ENCODE measurements around the gene LMNTD2. TPM values are rescaled to one million over a fixed set of nuclear protein-coding genes. Genes with fewer than 3 reads are reported as not detected.

Gene LMNTD2
- total and polyA plus RNA-seq, 2 of the 13 experiments (the other 11 are each of a cell fraction or from before 2014, with no cell fraction given): 1.1 to 3.1 TPM

- TF ChIP-seq, protein P1, sequence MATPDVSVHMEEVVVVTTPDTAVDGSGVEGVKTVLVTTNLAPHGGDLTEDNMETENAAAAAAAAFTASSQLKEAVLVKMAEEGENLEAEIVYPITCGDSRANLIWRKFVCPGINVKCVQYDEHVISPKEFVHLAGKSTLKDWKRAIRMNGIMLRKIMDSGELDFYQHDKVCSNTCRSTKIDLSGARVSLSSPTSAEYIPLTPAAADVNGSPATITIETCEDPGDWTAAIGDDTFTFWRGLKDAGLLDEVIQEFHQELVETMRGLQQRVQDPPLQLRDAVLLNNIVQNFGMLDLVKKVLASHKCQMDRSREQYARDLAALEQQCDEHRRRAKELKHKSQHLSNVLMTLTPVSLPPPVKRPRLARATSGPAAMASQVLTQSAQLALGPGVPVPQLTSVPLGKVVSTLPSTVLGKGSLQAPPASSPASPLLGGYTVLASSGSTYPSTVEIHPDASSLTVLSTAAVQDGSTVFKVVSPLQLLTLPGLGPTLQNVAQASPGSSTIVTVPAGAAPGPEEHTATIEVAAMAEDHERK (CRISPR knock-in tag; IDR thresholded peaks at IDR 0.05; ENCODE audit: low read depth): 0 out of 2 replicates have a peak, but pooled peaks have one; percentile 31
- TF ChIP-seq MAF1 (CRISPR knock-in tag; IDR thresholded peaks at IDR 0.05; ENCODE audit: borderline replicate concordance): no peak
- TF ChIP-seq ZNF251 (CRISPR knock-in tag; IDR thresholded peaks at IDR 0.05): no peak
- no peak for TF ChIP-seq NFKBIZ (CRISPR knock-in tag; IDR thresholded peaks at IDR 0.05)
- TF ChIP-seq ZNF589 (CRISPR knock-in tag; conservative IDR thresholded peaks at IDR 0.05): no peak
- TF ChIP-seq HIC2 (CRISPR knock-in tag; IDR thresholded peaks at IDR 0.05; ENCODE audit: low read depth): no peak
- TF ChIP-seq, protein P2, sequence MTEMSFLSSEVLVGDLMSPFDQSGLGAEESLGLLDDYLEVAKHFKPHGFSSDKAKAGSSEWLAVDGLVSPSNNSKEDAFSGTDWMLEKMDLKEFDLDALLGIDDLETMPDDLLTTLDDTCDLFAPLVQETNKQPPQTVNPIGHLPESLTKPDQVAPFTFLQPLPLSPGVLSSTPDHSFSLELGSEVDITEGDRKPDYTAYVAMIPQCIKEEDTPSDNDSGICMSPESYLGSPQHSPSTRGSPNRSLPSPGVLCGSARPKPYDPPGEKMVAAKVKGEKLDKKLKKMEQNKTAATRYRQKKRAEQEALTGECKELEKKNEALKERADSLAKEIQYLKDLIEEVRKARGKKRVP (CRISPR knock-in tag; IDR thresholded peaks at IDR 0.05): no peak
- 0 out of 2 replicates have a peak, but pooled peaks have one; percentile 38 for TF ChIP-seq ZIK1 (CRISPR knock-in tag; IDR thresholded peaks at IDR 0.05; ENCODE audit: borderline replicate concordance, low read depth)
- TF ChIP-seq ZNF552 (CRISPR knock-in tag; IDR thresholded peaks at IDR 0.05; ENCODE audit: borderline replicate concordance): no peak
- peak; percentile 82 for TF ChIP-seq ELF1 (CRISPR knock-in tag; IDR thresholded peaks at IDR 0.05)
- peak; percentile 58; the same call in 1 of the 2 replicates for TF ChIP-seq TFDP1 (CRISPR knock-in tag; IDR thresholded peaks at IDR 0.05; ENCODE audit: borderline replicate concordance)
- peak; percentile 70; the same call in 1 of the 2 replicates for TF ChIP-seq MTA1 (CRISPR knock-in tag; IDR thresholded peaks at IDR 0.05; ENCODE audit: borderline replicate concordance)
- TF ChIP-seq ETV5 (CRISPR knock-in tag; IDR thresholded peaks at IDR 0.05; ENCODE audit: borderline replicate concordance): peak; percentile 48; the same call in 1 of the 2 replicates
- TF ChIP-seq CREM (IDR thresholded peaks at IDR 0.05): no peak
- no peak for TF ChIP-seq CREM (CRISPR knock-in tag; IDR thresholded peaks at IDR 0.05)
- no peak for TF ChIP-seq EZH2 (conservative IDR thresholded peaks at IDR 0.05; ENCODE audit: low read depth, low read length)
- TF ChIP-seq, protein P3, sequence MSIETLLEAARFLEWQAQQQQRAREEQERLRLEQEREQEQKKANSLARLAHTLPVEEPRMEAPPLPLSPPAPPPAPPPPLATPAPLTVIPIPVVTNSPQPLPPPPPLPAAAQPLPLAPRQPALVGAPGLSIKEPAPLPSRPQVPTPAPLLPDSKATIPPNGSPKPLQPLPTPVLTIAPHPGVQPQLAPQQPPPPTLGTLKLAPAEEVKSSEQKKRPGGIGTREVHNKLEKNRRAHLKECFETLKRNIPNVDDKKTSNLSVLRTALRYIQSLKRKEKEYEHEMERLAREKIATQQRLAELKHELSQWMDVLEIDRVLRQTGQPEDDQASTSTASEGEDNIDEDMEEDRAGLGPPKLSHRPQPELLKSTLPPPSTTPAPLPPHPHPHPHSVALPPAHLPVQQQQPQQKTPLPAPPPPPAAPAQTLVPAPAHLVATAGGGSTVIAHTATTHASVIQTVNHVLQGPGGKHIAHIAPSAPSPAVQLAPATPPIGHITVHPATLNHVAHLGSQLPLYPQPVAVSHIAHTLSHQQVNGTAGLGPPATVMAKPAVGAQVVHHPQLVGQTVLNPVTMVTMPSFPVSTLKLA (IDR thresholded peaks at IDR 0.05): no peak
- TF ChIP-seq ZNF562 (CRISPR knock-in tag; IDR thresholded peaks at IDR 0.05; ENCODE audit: borderline replicate concordance): no peak
- no peak for TF ChIP-seq JUNB (CRISPR knock-in tag; IDR thresholded peaks at IDR 0.05; ENCODE audit: borderline replicate concordance)
- TF ChIP-seq ELF4 (CRISPR knock-in tag; IDR thresholded peaks at IDR 0.05; ENCODE audit: borderline replicate concordance): no peak
- no peak for TF ChIP-seq ZNF543 (CRISPR knock-in tag; IDR thresholded peaks at IDR 0.05)
- TF ChIP-seq PAX8 (CRISPR knock-in tag; IDR thresholded peaks at IDR 0.05; ENCODE audit: borderline replicate concordance): 0 out of 2 replicates have a peak, but pooled peaks have one; percentile 19
These were observed 24.8 kb downstream of the LMNTD2 start, which contains the start of gene HRAS (continued) for GRCh38 chr11:535519-536454.

Measured in HepG2 (cell line).